Measurements from ENCODE around the gene DPYD.
A peak's percentile ranks its signal among the peaks of the same experiment; 100 is the strongest.

DPYD gene

DNA sequence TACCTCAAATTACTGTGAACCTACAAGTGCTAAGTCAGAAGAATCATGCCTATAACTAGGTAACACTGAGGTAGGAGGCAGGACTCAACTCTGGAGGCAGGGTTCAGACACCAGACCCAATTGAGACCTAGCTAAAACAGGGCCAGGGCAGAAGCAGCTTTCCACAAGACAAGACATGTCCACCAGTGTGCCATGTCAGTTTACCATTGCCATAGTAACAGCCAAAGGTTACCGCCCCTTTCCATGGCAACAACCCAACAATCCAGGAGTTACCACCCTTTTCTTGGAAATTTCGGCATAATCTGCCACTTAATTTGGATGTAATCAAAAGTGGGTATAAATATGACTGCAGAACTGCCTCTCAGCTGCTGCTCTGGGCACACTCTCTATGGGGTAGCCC is 432.3 kb downstream of the DPYD start:
- TF ChIP-seq, protein P1, sequence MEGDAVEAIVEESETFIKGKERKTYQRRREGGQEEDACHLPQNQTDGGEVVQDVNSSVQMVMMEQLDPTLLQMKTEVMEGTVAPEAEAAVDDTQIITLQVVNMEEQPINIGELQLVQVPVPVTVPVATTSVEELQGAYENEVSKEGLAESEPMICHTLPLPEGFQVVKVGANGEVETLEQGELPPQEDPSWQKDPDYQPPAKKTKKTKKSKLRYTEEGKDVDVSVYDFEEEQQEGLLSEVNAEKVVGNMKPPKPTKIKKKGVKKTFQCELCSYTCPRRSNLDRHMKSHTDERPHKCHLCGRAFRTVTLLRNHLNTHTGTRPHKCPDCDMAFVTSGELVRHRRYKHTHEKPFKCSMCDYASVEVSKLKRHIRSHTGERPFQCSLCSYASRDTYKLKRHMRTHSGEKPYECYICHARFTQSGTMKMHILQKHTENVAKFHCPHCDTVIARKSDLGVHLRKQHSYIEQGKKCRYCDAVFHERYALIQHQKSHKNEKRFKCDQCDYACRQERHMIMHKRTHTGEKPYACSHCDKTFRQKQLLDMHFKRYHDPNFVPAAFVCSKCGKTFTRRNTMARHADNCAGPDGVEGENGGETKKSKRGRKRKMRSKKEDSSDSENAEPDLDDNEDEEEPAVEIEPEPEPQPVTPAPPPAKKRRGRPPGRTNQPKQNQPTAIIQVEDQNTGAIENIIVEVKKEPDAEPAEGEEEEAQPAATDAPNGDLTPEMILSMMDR (conservative IDR thresholded peaks at IDR 0.05; ENCODE audit: control insufficient read depth, insufficient read depth, low read depth, low read length), result no peak
- peak; percentile 1 for DNase-seq (ENCODE audit: low read depth)
- H3K4me3 ChIP-seq (ENCODE audit: control insufficient read depth, low read depth, low read length), result no peak overlapping the region

- TF ChIP-seq, protein P1 (conservative IDR thresholded peaks at IDR 0.05; ENCODE audit: control insufficient read depth, insufficient read depth, low read depth, low read length), result no peak
- DNase-seq (ENCODE audit: low read depth), result no peak
Measured at GRCh38 chr1:97482022-97482421, 438.8 kb downstream of the DPYD start.

GRCh38 chr1:97467445-97467844 is 453.4 kb downstream of the DPYD start:
- no peak overlapping the region for H3K4me3 ChIP-seq (ENCODE audit: control insufficient read depth, low read depth, low read length)
- TF ChIP-seq, protein P1 (conservative IDR thresholded peaks at IDR 0.05; ENCODE audit: control insufficient read depth, insufficient read depth, low read depth, low read length), result no peak
- DNase-seq (ENCODE audit: low read depth), result no peak

More at GRCh38 chr1:97482022-97482421, 438.8 kb downstream of the DPYD start:
- no peak overlapping the region for H3K4me3 ChIP-seq (ENCODE audit: control insufficient read depth, low read depth, low read length)

DNA sequence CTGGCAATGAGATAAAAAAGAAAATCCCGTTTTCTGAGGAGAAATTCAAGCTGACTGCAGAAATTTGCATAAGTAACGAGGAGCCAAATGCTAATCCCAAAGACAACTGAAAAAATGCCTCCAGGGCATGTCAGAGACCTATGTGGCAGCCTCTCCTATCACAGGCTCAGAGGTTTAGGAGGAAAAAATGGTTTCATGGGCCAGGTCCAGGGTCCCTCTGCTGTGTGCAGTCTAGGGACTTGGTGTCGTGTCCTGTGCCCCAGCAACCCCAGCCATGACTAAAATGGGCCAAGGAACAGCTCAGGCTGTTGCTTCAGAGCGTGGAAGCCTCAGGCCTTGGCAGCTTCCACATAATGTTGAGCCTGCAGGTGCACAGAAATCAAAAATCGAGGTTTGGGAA is 456.5 kb downstream of the DPYD start:
- DNase-seq (ENCODE audit: low read depth), result no peak
- no peak overlapping the region for H3K4me3 ChIP-seq (ENCODE audit: control insufficient read depth, low read depth, low read length)
- TF ChIP-seq, protein P1 (conservative IDR thresholded peaks at IDR 0.05; ENCODE audit: control insufficient read depth, insufficient read depth, low read depth, low read length), result no peak

GRCh38 chr1:97461782-97462181 is 459.1 kb downstream of the DPYD start:
- no peak for DNase-seq (ENCODE audit: low read depth)
- TF ChIP-seq, protein P1 (conservative IDR thresholded peaks at IDR 0.05; ENCODE audit: control insufficient read depth, insufficient read depth, low read depth, low read length), result no peak
- no peak overlapping the region for H3K4me3 ChIP-seq (ENCODE audit: control insufficient read depth, low read depth, low read length)

DNA sequence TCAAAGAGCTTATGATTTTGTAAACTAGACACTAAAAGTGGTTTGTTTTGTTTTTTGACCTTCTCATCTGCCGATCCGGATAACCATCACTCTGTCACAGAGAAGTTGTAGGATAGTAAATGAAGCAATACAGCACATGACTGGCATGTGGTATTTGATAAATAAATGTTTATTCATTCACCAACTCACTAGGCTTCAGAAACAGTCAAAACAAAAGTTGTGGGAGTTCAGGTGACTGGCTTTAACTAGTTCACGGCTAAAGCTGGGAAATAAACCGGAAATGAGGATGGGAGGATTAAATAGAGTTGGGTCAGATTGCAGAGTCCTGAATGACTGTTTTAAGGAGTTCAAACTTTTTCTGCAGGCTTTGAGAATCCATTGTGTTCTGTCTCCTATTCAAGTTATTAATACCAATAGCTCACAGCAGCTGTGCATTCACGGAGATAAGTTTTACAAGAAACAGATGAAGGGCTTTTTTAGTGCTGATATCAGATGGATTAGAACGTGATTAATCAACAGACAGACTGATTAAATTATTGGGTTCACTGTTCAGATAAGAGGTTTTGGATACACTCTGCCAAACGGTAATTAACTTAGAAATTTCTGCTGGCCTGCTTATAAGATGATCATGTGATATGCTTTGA is 463.3 kb downstream of the DPYD start:
- no peak overlapping the region for H3K4me3 ChIP-seq (ENCODE audit: control insufficient read depth, low read depth, low read length)
- no peak for DNase-seq (ENCODE audit: low read depth)
- TF ChIP-seq, protein P1 (conservative IDR thresholded peaks at IDR 0.05; ENCODE audit: control insufficient read depth, insufficient read depth, low read depth, low read length), result no peak

- TF ChIP-seq, protein P1 (conservative IDR thresholded peaks at IDR 0.05; ENCODE audit: control insufficient read depth, insufficient read depth, low read depth, low read length), result no peak
- DNase-seq (ENCODE audit: low read depth), result no peak
- H3K4me3 ChIP-seq (ENCODE audit: control insufficient read depth, low read depth, low read length), result no peak overlapping the region
Measured at GRCh38 chr1:97451944-97452343, 468.9 kb downstream of the DPYD start.

All from fibroblast of mammary gland (primary cell).